ENCODE results near the gene MLLT3.

GRCh38 chr9:20396509-20396908, 225.8 kb downstream of the MLLT3 start:
- TF ChIP-seq CTCF (IDR thresholded peaks at IDR 0.05; ENCODE audit: insufficient read depth, low read length, poor library complexity, severe bottlenecking) (no peak), EZH2phosphoT487 (conservative IDR thresholded peaks at IDR 0.05; ENCODE audit: low read length) (no peak)

Data from SU-DHL-6 (cell line).